HuH-7 (cell line): Measurements from ENCODE around the gene CAMK1G.

Experiments
- DNase-seq: peaks from one replicate; pipeline ENCODE4 v3.0.0; 2011; ENCODE audit warnings: low spot score

The CAMK1G gene

DNA sequence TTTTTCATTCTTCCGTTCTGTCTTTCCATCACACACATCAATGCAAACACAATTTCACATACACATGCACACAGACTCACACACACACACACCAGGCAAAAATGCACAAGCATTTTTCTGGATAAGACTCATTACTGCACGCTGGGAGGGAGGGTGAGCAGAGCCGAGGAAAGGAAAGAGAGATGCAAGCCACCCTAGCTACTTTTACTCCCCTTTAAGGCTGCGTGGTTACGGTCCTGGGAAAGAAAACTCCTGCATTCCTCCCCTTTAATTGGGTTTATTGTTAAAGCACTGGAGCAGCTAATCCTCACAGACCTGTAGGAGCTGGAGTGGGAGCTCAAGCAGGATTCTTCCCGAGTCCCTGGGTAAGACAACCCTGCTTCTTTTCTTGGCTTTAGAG lies at the start of gene CAMK1G:
TSS of gene CAMK1G (plus strand) at position 307 of the 400 bp plus-strand sequence. CDS start 11,270 bp downstream, outside the sequence.
- DNase-seq, result no peak

DNA sequence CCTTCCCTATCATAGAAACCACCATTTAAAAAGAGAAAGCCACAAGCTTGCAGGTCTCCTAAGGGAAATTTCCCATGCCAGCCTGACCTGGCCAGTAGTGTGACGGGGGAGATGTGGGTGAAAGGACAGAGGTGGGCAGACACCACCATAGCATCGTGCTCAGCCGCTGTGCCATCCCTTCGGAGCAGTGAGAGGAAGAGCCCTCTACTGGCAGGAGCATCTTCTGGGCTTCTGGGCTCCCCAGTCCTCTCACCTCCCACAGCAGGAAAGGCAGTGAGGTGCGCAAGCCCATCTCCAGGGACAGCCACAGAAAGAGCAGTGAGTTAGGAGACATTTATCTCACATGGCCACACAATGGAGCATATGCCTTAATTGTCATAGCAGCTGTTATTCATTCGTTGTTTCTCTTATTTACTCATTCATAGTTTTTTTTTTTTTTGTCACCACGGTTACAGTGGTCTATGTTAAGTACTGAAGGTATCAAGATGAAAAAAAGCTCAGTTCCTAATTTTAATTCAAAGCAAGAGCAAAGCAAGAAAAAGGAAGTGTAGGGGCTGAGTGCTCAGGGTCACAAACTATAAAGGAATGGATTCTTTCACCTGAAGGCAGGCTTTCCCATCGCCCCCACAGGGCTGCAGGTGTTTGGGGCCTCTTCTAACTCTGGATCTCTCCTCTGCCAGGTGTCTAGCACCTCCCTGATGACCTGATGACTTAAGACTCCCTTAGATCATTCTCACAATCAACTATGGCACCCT lies 48.8 kb upstream of the CAMK1G start:
- DNase-seq, result no peak

DNA sequence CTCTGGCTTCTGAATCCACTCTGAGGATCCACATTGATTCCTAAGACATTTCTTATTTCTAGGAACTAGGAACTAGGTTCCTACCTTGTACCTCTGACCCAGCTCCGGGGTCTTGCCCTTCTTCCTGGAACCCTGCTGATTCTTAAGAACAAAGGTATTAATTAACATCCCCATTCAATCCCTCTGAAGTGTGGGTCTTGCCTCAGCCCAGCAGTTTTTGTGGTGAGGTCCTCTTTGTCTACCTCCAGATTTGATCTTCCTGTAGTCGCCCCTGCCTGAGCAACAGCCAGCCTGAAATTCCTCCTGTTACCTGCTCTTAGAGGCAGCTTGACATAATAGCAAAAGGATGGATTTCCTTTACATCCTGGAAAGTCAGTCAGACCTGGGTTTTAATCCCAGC lies 46.7 kb upstream of the CAMK1G start:
- no peak for DNase-seq

DNA sequence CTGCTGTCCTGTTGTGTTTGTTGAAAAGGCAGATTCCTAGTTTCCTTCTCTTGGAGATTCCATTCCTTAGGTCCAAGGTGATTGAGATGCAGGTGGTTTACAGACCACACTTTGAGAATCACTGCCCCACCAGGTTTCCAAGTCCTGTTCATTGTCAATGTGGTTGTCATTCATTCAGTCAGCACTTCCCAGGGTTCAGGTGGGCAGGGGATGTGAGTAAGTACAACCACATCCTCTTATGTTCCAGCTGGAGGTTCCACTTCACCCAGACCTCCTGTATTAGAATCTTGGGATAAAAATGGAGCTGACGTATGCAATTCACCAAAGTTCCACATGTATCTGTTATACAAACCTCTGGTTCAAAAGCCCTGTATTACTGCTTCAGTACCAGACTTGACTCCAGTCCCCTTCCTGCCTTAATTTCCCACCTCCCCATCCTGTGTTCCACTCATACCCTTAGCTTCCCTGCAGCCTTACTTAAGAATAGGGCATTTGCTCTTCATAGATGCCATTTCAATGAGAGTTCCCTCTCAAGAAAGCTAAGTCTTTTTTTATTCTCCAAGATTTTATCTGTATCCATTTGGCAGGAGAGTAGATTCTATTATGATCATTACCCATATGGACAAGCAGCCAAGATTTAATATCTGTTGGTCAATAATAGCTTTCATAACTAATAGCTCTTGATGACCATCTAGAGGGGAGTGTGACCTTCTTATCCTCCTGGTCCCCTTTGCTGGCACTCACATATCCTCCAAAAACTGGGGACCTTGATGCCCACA lies 46.0 kb upstream of the CAMK1G start:
- no peak for DNase-seq

DNA sequence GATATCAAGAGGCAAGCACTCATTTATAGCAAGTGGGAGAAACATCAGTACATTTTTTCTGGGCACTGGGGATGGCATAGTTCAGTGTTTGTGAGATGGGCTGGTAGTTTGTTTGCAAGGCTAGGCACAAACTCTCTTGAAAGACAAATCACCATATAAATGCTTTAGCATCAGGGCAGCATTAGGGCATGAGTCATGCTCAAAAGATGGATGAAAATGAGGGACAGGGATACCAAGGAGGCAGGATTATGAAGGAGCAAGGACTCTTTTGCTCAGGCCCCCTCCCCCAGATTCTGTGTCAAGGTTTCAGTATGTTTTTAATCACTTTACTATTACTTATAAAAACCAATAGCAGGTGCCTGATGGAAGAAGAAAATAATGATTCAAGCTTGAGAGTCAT lies 43.9 kb upstream of the CAMK1G start:
- no peak for DNase-seq

DNA sequence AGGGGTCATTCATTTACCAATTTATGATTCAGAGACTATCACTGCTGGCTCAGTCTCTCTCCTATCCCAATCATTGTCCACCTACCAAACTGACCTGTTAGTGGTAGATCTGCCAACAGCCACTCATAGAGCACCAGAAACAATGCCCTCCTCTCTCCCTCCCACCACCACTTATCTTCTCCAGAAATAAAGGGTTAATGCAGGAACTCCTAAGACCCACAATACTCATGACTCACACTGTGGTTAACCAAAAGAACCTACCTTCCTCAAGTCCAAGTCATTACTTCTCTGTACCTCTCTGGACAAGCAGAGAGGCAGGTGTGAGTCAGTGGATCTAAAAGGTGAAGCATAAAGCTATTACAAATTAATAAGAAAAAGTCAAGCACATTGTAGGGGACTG lies 40.9 kb upstream of the CAMK1G start:
- DNase-seq, result no peak

DNA sequence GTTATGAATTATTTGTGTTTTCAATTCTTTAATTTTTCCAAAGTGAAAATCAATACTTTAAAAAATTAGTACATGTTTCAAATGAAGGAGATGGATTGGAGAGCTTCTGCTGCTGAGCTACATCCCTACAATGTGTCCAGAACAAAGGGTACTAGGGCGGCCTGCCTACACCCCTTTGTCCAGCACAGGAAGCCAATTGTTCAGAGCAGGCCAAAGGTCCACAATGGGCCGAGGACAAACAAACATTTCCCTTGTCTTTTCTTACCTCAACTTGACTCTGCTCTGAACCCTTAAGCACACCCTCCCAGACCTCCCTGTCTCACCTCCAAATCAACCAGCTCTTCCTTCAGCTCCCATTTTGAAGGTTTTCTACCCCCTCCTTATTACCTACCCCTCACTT lies 39.4 kb upstream of the CAMK1G start:
- no peak for DNase-seq

DNA sequence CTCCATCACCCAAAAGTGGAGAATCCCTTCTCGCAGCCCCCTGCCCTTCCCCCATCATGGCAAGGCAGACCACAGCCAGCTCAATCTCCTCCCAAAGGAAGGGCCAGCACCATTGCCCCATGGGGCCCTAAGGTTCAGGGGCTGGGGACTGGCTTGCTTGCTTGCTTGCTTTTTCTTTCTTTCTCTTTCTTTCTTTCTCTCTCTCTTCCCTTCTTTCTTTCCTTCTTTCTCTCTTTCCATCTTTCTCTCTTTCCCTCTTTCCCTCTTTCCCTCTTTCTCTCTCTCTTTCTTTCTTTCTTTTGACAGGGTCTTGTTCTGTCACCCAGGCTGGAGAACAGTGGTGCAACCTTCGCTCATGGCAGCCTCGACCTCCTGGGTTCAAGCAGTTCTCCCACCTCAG lies 38.1 kb upstream of the CAMK1G start:
- no peak for DNase-seq

DNA sequence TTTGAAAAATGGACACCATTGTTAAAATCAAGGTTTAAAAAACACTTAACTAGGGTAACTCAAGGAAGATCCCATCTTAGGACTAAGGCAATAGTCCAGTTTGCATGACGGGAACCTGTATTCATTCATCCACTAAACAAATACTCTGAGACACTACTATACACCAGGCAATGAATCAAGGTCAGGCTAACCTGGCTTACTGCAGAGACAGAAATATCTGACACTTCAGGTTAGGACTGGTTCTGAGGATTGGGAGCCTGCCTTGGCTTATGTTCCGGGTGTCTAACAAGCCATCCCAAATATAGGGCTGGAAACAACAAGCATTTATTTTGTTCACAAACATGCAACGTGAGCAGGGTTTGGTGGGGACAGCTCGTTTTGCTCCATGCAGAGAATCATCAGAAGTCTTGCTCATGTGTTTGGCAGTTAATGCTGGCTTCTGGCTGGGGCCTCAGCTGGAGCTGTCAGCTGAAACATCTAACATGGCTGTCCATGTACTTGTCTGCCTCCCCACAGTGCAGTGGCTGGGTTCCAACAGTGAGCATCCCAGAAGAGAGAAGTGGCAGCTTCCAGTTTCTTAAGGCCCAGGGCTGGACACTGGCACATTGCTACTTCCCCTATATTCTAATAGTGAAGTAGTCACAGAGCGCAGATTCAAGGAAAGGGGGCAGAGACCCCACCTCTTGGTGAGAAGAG lies 37.0 kb upstream of the CAMK1G start:
- no peak for DNase-seq

DNA sequence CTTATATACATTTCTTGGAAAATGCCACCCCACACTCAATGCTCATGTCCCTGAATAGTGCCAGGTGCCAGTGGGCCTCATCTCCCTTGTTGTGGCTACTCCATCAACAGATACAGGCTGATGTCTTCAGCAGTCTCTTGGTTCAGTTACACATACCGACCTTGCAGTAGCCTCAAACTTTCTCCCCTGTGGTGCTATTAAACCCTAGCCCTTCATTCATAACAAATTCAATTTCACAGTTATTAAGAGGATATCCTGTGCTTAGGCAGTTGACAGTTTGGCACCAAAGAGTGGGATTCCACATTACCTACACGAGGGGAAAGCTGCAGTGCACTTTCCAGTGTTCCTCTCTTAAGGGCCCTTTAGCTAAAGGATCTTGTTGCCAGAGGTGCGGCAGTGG lies 35.9 kb upstream of the CAMK1G start:
- DNase-seq, result no peak

DNA sequence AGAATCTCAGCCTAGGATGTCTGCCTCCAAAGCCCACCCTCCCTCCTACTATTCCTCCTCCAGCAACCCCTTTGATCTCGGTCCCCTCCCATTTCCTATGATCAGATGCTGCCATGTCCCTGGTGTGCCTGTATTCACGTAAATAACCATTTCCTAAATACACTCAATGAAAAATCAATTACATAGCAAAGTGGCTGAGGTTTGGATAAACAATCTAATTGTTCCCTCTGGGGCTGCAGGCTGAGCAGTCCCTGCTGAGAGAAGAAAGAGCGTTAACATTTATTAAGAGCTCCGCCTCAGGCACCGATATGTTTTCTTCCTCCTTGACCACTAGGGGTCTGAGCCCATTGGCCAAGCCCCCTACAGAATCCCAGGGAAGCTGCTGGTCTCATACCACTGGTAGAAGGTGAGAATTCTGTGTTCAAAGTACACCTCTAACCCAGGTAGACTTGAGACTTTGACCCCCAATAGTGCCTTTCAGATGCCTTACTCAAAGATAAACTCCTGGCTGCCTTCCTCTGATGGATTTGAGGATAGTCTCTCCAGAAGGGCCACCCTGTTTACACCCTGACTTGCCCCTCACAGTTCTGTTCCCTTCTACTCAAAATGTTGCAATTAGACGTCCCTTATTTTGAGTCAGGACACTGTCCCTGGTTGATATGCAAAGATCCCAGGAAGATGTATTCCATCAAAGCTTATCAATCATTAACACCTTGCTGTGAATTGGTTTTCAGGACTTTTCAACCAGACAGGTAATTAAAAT lies 33.9 kb upstream of the CAMK1G start:
- no peak for DNase-seq

DNA sequence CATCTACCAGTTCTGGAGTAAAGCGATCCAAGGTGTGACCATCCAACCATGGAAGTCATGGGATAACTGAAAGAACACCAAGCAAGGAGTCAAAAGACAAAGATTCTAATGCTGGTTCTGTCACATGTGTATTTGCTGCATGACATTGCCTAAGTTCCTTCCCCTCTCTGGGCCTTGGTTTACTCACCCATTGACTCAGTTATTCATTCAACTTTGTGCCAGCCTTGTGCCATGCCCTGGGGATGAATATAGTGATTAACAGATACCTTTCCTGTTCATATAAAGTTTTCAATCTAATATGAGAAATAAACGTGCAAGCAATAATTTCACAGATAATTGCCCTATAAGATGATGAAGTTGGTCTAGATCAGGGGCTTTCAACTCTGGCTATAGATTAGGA lies 33.0 kb upstream of the CAMK1G start:
- DNase-seq, result no peak

DNA sequence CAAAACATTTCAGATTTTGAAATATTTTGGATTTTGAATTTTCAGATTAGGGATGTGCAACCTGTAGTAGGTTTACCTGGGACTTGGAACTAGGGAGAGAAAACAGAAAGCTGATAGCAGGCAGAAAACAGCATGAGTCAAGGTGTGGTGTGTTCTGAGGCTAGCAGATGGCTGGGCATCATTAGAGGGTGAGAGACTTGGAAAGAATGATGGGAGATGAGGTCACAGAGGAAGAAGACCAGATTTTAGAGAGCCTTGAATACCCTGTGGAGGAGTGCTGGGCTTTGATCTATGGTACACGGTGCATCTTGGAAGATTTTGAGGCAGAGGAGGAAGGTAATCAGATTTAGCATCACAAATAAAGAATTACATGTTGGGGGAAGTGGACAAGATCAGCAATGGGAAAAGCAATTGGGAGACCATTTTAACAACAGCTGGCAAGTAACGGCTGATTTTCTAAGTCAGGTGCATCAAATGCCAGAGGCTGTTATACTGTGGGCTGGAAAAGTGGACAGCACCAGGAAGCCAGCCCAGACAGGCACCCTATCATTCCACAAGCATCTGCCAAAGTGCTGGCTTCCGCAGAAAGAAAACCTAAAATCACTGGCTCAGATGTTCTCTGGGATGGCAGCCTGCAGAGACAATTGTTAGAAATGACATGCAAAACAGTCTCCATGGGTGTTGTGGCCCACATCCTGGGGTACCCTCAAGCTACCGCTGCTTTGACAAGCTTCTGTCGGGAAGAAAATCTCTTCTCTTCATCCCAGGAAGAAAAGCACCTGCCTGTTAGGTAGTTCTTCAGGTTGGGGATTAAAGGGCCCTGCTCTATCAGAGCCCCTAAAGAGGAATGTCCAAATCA lies 30.9 kb upstream of the CAMK1G start:
- DNase-seq, result no peak

DNA sequence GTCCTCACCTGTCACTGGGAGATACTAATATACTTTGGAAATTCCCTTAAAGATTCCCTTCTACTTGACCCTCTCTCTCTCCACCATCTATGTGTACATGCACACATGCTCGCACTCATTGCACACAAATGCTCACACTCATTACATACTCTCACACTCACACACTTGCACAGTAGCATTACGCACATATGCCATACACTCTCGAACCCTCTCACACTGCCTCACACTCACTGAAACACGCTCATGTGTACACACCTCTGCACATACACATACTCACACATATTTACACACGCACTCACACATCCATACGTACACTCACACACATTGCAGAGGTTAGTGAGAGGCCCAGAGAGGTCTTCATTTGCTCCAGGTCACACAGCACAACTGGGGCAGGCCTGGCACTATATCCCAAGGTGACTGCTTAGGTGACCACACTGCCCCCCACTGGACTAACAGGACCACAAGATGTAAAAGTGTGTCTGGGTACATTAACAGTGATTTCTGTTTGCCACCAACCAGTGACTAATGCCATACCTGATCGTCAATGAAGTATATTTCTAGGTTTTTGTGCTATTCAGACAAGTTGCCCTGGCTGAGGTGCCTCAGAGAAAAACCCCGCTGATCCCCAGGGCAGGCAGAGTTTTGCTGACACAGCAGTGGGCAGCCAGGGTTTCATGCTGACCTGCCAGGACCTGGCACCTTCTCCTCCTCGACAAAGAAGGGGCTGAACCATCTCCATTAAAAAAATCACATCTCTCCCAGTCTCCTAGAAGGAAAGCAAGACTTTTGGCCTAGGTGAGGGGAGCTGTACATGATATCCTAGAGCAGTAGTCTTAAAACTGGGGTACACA lies 28.5 kb upstream of the CAMK1G start:
- no peak for DNase-seq

DNA sequence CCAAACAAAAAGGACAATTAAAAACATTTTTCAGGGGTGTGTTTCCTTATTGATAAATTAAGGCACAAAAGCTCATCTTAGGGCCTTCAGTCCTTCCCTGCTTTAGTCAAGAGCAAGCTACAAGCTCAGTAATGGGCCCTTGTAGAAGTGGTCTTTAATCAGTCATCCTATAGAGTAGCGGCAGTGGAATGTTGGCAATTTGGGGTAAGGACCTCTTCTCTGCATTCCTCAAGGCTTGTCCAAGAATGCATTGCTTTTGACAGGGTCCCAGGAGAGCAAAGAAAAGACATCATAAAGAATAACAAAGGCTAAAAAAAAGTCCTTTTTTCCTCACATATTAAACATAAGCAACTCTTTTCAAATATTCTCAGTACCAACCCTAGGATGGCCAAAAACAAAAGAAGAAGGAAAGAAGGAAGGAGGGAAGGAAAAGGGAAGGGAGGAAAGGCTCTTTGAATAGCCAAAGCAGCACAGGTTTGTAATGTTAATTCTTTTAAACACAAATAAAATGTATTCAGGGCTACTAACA lies 27.3 kb upstream of the CAMK1G start:
- no peak for DNase-seq

DNA sequence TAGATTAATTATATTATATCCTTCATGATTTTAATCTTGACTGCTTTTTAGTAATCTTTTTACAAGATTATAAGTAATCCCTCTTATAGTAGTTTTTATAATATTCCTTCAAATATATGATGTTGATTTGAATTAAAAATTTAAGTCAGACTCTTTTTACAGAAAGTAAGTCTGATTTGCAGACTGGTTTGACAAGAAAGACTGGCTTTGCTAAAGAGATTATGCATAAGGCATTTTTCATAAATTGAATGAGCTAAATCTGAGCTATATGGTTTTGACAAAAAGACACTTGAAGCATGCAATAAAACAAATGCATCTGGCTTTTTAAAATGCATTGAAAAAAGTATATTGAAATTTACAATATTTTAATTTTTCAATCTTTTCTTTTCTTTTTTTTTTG lies 26.3 kb upstream of the CAMK1G start:
- no peak for DNase-seq

DNA sequence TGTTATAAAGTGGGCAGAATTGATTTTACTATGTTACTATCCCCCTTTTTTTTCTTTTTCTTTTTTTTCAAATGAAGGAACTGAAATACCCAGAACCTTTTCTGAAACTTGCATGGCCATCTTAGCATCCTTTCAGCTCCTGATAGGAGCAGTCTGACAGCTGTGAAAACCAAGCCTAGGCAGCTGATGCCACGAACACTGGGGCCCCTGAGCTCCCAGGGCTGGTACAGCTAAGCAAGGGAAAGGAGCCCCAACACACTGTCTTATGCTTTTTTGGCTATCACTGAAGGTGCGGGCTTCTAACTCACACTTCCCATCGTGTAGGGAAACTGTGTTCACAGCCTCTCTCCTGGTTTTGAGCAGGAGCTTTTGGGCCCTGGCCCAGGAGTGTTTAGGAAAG lies 23.0 kb upstream of the CAMK1G start:
- DNase-seq, result no peak

DNA sequence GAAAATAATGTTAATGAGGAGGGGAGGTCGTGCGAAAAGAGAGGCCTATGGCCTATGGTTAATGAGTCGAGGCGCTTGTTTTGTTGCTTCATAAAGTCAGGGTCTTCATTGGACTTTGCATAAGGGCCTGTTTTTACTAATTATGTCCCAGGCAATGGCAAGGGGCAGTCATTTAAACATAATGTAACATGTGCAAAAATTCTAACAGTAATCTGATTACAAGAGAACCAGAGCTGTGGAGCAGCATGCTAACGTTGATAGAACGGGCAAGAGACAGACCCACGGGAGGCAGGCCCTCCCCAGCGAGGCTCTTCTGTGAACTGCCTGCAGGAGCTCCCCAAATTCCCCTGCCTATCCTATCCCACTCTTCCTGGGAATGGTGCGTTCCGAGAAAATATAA lies 22.6 kb upstream of the CAMK1G start:
- no peak for DNase-seq

DNA sequence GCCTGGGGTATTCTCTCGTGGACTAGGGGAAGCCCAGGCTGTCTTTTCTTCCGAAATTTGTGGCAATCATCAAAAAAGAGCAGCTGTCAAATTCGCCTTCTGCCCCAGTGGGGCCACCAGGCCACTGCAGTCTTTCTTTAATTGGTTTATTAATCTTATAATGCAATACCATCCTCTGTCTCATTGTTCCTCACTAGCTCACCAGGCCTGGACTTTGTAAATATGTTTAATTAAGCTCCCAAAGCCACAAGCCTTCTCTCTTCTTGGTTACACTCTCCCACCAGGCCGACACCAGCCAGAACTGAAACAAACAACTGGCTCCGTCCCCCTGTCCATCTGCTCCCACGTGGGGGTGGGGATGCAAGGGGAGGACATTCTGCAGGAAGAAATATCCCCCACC lies 22.0 kb upstream of the CAMK1G start:
- no peak for DNase-seq

DNA sequence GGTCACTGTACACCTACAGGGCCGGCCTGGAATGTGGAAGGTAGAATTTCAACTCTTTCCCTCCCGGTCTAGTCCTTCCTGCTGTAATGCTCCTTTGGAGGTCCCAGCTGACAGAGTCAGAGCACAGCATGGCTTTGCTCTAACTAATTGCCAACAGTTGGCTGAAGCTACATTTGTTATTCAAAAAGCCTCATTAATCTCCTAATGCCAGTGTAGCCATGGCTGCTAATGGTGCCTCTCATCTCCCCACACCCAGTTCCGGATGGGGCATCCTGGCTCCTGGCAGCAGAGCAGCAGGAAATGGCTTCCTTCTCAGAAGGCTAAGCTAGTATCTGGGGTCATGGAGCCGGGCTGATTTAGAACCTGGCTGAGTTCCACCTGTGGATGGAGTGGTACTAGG lies 18.7 kb upstream of the CAMK1G start:
- DNase-seq, result no peak
